PFSK-1 (cell line): ENCODE data around the gene RAB18.

ENCODE experiments used
- FOXP2 ChIP-seq: optimal IDR thresholded peaks from 2 replicates; pipeline ENCODE3; 2011; ENCODE audit warnings: borderline replicate concordance, control low read depth, inconsistent platforms; ENCODE audit not compliant: insufficient read depth; ENCODE audit errors: extremely low read length, extremely low read depth
- POLR2AphosphoS5 ChIP-seq: IDR thresholded peaks from 2 replicates; pipeline ENCODE4 v1.6.1; 2012; ENCODE audit warnings: low read depth, mild to moderate bottlenecking, control low read depth, low read length, moderate library complexity
- SIN3A ChIP-seq: IDR thresholded peaks from 2 replicates; pipeline ENCODE4 v1.6.1; 2012; ENCODE audit warnings: mild to moderate bottlenecking, low read length, moderate library complexity, borderline replicate concordance; ENCODE audit not compliant: insufficient read depth
- TAF1 ChIP-seq: IDR thresholded peaks from 2 replicates; pipeline ENCODE4 v1.6.1; 2012; ENCODE audit warnings: low read length, control low read depth, borderline replicate concordance; ENCODE audit not compliant: insufficient read depth
- TF ChIP-seq, protein P1 (sequence below), 2 experiments: IDR thresholded peaks; 2 replicates each; pipeline versions ENCODE4 v1.6.1 to v1.8.0; 2011 to 2012; ENCODE audit warnings: low read depth in 2 of 2, low read length in 2 of 2, control low read depth in 1 of 2, inconsistent platforms in 1 of 2, mild to moderate bottlenecking in 1 of 2, moderate library complexity in 1 of 2; ENCODE audit not compliant: insufficient read depth in 1 of 2

The RAB18 gene

DNA sequence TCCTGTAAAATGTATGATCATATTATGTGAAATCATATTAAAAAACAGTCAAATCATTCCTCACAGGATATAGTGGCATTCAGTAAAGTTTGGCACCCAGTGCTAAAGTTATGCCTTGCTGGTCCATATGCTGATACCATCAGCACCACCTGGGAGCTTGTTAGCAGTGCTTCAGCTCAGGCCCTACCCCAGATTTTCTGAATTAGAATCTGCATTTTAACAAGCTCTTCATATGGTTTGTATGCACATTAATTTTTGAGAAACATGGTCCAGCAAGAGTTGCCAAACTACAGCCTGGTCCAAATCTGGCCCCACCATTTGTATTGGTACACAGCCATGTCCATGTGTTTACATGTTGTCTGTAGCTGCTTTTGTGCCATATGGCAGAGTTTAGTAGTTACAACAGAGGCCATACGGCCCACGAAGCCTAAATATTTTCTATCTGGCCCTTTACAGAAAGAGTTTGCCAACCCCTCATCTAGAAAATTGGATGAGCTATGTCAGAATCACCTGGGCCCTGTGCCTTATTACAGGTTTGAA lies 30.1 kb downstream of the RAB18 start:
- TF ChIP-seq TAF1 (no peak), POLR2AphosphoS5 (no peak), FOXP2 (no peak), SIN3A (no peak)
- TF ChIP-seq, protein P1, sequence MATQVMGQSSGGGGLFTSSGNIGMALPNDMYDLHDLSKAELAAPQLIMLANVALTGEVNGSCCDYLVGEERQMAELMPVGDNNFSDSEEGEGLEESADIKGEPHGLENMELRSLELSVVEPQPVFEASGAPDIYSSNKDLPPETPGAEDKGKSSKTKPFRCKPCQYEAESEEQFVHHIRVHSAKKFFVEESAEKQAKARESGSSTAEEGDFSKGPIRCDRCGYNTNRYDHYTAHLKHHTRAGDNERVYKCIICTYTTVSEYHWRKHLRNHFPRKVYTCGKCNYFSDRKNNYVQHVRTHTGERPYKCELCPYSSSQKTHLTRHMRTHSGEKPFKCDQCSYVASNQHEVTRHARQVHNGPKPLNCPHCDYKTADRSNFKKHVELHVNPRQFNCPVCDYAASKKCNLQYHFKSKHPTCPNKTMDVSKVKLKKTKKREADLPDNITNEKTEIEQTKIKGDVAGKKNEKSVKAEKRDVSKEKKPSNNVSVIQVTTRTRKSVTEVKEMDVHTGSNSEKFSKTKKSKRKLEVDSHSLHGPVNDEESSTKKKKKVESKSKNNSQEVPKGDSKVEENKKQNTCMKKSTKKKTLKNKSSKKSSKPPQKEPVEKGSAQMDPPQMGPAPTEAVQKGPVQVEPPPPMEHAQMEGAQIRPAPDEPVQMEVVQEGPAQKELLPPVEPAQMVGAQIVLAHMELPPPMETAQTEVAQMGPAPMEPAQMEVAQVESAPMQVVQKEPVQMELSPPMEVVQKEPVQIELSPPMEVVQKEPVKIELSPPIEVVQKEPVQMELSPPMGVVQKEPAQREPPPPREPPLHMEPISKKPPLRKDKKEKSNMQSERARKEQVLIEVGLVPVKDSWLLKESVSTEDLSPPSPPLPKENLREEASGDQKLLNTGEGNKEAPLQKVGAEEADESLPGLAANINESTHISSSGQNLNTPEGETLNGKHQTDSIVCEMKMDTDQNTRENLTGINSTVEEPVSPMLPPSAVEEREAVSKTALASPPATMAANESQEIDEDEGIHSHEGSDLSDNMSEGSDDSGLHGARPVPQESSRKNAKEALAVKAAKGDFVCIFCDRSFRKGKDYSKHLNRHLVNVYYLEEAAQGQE (IDR thresholded peaks at IDR 0.05; ENCODE audit: insufficient read depth in 1 of 2, low read depth in 2 of 2, low read length in 2 of 2), result no peak

DNA sequence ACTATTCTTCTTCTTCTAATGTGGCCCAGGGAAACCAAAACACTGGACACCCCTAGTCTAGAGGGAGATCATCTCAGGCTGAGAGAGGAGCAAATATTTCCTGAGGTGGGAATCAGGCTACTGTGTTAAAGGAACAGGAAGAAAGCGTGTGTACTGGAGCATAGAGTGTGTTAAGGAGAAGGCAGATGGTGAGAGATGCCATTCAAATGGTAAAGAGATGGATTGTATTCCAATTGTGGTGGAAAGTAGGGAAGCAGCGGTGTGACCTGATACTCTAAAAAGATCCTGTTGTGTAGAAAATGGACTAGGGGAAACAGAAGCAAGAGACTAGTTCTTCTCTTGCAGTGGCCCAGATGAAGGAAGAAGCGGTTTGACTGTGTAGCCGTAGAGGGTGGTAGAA lies 31.2 kb downstream of the RAB18 start:
- TF ChIP-seq TAF1 (no peak), FOXP2 (no peak), POLR2AphosphoS5 (no peak), SIN3A (no peak)
- TF ChIP-seq, protein P1 (IDR thresholded peaks at IDR 0.05; ENCODE audit: insufficient read depth in 1 of 2, low read depth in 2 of 2, low read length in 2 of 2), result no peak

DNA sequence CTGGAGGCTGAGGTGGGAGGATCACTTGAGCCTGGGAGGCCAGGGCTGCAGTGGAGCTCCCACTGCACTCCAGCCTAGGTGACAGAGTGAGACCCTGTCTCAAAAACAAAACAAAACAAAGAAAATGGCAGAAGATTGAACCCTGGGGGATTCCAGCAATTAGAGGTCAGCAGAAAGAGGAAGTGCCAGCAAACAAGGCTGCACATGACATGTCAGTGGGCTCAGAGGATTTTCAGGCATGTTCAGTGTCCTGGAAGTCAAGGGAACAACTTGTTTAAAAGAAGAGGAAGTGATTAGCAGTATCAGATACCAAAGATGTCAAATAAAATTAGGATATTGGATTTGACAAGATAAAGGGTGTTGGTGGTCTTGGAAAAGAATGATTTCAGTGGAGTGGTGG lies 32.3 kb downstream of the RAB18 start:
- TF ChIP-seq POLR2AphosphoS5 (no peak), TAF1 (no peak), FOXP2 (no peak)
- TF ChIP-seq, protein P1 (IDR thresholded peaks at IDR 0.05; ENCODE audit: insufficient read depth in 1 of 2, low read depth in 2 of 2, low read length in 2 of 2), result no peak

DNA sequence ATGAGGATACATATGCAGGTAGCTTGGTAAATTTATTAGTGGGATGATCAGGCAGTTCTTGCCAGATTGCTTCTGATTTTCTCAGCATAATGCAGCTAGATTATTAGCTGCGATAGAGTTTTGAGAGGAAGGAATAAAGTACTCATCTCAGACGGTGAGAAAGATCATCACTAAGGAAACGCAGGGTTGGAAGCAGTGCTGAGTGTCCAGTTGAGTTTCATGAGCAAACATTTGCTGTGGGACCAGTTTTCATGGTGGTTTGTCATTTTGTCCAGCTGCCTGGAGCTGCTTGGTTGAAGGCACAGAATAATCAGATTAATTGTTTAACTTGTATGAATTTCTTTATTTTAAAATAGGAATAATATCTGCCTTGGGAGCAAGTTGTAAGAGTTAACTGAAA lies 33.1 kb downstream of the RAB18 start:
- TF ChIP-seq, protein P1 (IDR thresholded peaks at IDR 0.05; ENCODE audit: insufficient read depth in 1 of 2, low read depth in 2 of 2, low read length in 2 of 2), result no peak
- TF ChIP-seq POLR2AphosphoS5 (no peak), SIN3A (no peak), FOXP2 (no peak), TAF1 (no peak)

DNA sequence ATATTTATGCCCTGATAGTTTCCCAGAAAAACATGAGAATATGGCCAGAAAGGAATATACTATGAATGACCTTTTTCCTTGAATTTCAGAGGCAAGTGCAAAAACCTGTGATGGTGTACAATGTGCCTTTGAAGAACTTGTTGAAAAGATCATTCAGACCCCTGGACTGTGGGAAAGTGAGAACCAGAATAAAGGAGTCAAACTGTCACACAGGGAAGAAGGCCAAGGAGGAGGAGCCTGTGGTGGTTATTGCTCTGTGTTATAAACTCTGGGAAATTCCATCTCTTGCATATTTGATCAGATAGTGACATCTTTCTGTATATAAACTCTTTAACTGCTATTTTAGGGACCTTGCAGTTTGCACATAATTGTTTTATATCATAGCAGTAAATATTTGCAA lies 33.7 kb downstream of the RAB18 start:
- no peak for TF ChIP-seq TAF1
- no peak for TF ChIP-seq POLR2AphosphoS5
- TF ChIP-seq FOXP2, result no peak
- TF ChIP-seq, protein P1 (IDR thresholded peaks at IDR 0.05; ENCODE audit: insufficient read depth in 1 of 2, low read depth in 2 of 2, low read length in 2 of 2), result no peak
- no peak for TF ChIP-seq SIN3A
